Choroid plexus epithelial cell (primary cell): ENCODE measurements around the gene LIN7B.
A peak's percentile ranks its signal among the peaks of the same experiment; 100 is the strongest.

Experiments used
- DNase-seq: peaks from one replicate; pipeline ENCODE4 v3.0.0-alpha.2; 2010; ENCODE audit warnings: low read depth
- H3K4me3 ChIP-seq: 2 replicates; pipeline ENCODE4 v1.5.1; 2011; ENCODE audit warnings: low read depth, mild to moderate bottlenecking, control low read depth, low read length, moderate library complexity
- CTCF ChIP-seq: conservative IDR thresholded peaks from 2 replicates; pipeline ENCODE4 v1.5.1; 2011; ENCODE audit warnings: low read depth, mild to moderate bottlenecking, control low read depth, inconsistent platforms, low read length, moderate library complexity

The LIN7B gene

GRCh38 chr19:49128545-49129237, 14.5 kb downstream of the LIN7B start:
- DNase-seq: no peak
- no peak overlapping the region for H3K4me3 ChIP-seq
- no peak for TF ChIP-seq CTCF

- no peak for TF ChIP-seq CTCF
- DNase-seq: no peak
- no peak overlapping the region for H3K4me3 ChIP-seq
These were observed 15.0 kb downstream of the LIN7B start for GRCh38 chr19:49129238-49129583.

- no peak for TF ChIP-seq CTCF
- no peak for DNase-seq
- H3K4me3 ChIP-seq: no peak overlapping the region
These were observed 16.2 kb downstream of the LIN7B start for GRCh38 chr19:49130325-49130724.

- DNase-seq: no peak
- H3K4me3 ChIP-seq: peak overlapping the region; percentile 33
- TF ChIP-seq CTCF: no peak
These were observed 18.9 kb downstream of the LIN7B start for GRCh38 chr19:49132974-49133609.

- peak; percentile 57 for DNase-seq
- H3K4me3 ChIP-seq: peak overlapping the region; percentile 33
- peak; percentile 33 for TF ChIP-seq CTCF
These were observed 19.7 kb downstream of the LIN7B start for GRCh38 chr19:49133621-49134454.

- H3K4me3 ChIP-seq: no peak overlapping the region
- no peak for DNase-seq
- no peak for TF ChIP-seq CTCF
These were observed 21.5 kb downstream of the LIN7B start for GRCh38 chr19:49135686-49136085.

GRCh38 chr19:49136771-49137171, 22.6 kb downstream of the LIN7B start:
- H3K4me3 ChIP-seq: no peak overlapping the region
- DNase-seq: no peak
- TF ChIP-seq CTCF: no peak
